K562 (cell line): ENCODE results near the gene RIPOR2. TPM values are rescaled to one million over a fixed set of nuclear protein-coding genes. Genes with fewer than 3 reads are reported as not detected.

Experiments used
- ETS2 ChIP-seq: IDR thresholded peaks from 2 replicates; pipeline ENCODE4 v1.6.1; 2016; ENCODE audit warnings: borderline replicate concordance, missing genetic modification characterization, mild to moderate bottlenecking, moderate library complexity, missing compliant biosample characterization; ENCODE audit not compliant: poor library complexity, severe bottlenecking
- POLR2A ChIP-seq: fragments of 450-650 bp; conservative IDR thresholded peaks from 2 replicates; pipeline ENCODE4 v1.6.1; 2016
- polyA plus RNA-seq, 8 experiments: library from polyadenylated mRNA; depleted of rRNA in 4 of 8; stranded (reverse) in 5 of 8; unstranded in 3 of 8; fragments of >200 nt; fragmentation: Nextera tagmentation in 2 of 8; fragmentation: Illumina TruSeq in 1 of 8; extraction: Ambion mirVana in 2 of 8; extraction: Trizol in 1 of 8; gene quantifications; 2 replicates each; pipeline versions ENCODE4 v1.2.1 to v1.2.3, GENCODE V29; 2011 to 2014; ENCODE audit warnings: inconsistent platforms in 1 of 8, missing spikeins in 1 of 8
- total RNA-seq, 7 experiments: library from RNA; depleted of rRNA in 6 of 7; stranded (reverse); fragments of >200 nt in 6 of 7; fragmentation: Illumina TruSeq in 2 of 7; extraction: Trizol in 2 of 7; gene quantifications; 2 replicates each; pipeline versions ENCODE4 v1.2.1 to v1.2.3, GENCODE V29; 2011 to 2021; ENCODE audit warnings: low replicate concordance in 1 of 7
- TF ChIP-seq, protein P1 (sequence below), 2 experiments: fragments of 450-650 bp in 1 of 2; sonication (generic) in 1 of 2; formaldehyde crosslinking in 1 of 2; IDR thresholded peaks; 2 replicates each; pipeline versions ENCODE4 v1.7.1 to v1.9.0; 2016 to 2022; ENCODE audit warnings: inconsistent platforms in 1 of 2, mild to moderate bottlenecking in 1 of 2, missing genetic modification reagents in 1 of 2
- TF ChIP-seq, protein P2 (sequence below): fragments of 450-650 bp; IDR thresholded peaks from 2 replicates; pipeline ENCODE4 v1.6.1; 2016; ENCODE audit warnings: low read depth
- TF ChIP-seq, protein P3 (sequence below): sonication (generic); formaldehyde crosslinking; IDR thresholded peaks from 2 replicates; pipeline ENCODE4 v1.8.0; 2022; ENCODE audit warnings: missing genetic modification reagents, mild to moderate bottlenecking, borderline replicate concordance

The RIPOR2 gene
- total and polyA plus RNA-seq, 9 of the 15 experiments (the other 6 are each of a cell fraction or from before 2014, with no cell fraction given) = 0.04 to 1.0 (median 0.47) TPM; not detected in 2

DNA sequence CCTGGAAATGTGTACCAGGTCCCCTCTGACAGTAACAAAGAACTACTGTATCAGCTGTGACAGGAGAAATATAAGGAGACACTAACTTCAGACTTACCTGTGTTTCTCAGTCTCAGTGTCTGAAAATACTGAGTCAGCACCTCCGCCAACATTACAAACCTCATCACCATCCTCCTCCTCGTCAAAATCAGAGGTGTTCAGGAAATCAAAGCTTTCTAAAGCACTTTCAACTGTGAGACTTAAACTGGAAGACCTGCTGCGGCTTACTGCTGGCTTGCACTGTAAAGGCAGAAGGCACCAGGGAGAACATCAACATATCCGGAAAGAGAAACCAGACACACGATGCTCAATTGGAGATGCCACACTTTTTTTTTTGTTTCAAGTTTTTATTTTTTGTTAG lies 96.8 kb downstream of the RIPOR2 start (continued):
- TF ChIP-seq, protein P1, sequence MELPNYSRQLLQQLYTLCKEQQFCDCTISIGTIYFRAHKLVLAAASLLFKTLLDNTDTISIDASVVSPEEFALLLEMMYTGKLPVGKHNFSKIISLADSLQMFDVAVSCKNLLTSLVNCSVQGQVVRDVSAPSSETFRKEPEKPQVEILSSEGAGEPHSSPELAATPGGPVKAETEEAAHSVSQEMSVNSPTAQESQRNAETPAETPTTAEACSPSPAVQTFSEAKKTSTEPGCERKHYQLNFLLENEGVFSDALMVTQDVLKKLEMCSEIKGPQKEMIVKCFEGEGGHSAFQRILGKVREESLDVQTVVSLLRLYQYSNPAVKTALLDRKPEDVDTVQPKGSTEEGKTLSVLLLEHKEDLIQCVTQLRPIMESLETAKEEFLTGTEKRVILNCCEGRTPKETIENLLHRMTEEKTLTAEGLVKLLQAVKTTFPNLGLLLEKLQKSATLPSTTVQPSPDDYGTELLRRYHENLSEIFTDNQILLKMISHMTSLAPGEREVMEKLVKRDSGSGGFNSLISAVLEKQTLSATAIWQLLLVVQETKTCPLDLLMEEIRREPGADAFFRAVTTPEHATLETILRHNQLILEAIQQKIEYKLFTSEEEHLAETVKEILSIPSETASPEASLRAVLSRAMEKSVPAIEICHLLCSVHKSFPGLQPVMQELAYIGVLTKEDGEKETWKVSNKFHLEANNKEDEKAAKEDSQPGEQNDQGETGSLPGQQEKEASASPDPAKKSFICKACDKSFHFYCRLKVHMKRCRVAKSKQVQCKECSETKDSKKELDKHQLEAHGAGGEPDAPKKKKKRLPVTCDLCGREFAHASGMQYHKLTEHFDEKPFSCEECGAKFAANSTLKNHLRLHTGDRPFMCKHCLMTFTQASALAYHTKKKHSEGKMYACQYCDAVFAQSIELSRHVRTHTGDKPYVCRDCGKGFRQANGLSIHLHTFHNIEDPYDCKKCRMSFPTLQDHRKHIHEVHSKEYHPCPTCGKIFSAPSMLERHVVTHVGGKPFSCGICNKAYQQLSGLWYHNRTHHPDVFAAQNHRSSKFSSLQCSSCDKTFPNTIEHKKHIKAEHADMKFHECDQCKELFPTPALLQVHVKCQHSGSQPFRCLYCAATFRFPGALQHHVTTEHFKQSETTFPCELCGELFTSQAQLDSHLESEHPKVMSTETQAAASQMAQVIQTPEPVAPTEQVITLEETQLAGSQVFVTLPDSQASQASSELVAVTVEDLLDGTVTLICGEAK (IDR thresholded peaks at IDR 0.05) = no peak
- TF ChIP-seq, protein P1 (CRISPR knock-in tag; IDR thresholded peaks at IDR 0.05) = no peak
- TF ChIP-seq ETS2 (no peak), POLR2A (no peak)
- TF ChIP-seq, protein P2, sequence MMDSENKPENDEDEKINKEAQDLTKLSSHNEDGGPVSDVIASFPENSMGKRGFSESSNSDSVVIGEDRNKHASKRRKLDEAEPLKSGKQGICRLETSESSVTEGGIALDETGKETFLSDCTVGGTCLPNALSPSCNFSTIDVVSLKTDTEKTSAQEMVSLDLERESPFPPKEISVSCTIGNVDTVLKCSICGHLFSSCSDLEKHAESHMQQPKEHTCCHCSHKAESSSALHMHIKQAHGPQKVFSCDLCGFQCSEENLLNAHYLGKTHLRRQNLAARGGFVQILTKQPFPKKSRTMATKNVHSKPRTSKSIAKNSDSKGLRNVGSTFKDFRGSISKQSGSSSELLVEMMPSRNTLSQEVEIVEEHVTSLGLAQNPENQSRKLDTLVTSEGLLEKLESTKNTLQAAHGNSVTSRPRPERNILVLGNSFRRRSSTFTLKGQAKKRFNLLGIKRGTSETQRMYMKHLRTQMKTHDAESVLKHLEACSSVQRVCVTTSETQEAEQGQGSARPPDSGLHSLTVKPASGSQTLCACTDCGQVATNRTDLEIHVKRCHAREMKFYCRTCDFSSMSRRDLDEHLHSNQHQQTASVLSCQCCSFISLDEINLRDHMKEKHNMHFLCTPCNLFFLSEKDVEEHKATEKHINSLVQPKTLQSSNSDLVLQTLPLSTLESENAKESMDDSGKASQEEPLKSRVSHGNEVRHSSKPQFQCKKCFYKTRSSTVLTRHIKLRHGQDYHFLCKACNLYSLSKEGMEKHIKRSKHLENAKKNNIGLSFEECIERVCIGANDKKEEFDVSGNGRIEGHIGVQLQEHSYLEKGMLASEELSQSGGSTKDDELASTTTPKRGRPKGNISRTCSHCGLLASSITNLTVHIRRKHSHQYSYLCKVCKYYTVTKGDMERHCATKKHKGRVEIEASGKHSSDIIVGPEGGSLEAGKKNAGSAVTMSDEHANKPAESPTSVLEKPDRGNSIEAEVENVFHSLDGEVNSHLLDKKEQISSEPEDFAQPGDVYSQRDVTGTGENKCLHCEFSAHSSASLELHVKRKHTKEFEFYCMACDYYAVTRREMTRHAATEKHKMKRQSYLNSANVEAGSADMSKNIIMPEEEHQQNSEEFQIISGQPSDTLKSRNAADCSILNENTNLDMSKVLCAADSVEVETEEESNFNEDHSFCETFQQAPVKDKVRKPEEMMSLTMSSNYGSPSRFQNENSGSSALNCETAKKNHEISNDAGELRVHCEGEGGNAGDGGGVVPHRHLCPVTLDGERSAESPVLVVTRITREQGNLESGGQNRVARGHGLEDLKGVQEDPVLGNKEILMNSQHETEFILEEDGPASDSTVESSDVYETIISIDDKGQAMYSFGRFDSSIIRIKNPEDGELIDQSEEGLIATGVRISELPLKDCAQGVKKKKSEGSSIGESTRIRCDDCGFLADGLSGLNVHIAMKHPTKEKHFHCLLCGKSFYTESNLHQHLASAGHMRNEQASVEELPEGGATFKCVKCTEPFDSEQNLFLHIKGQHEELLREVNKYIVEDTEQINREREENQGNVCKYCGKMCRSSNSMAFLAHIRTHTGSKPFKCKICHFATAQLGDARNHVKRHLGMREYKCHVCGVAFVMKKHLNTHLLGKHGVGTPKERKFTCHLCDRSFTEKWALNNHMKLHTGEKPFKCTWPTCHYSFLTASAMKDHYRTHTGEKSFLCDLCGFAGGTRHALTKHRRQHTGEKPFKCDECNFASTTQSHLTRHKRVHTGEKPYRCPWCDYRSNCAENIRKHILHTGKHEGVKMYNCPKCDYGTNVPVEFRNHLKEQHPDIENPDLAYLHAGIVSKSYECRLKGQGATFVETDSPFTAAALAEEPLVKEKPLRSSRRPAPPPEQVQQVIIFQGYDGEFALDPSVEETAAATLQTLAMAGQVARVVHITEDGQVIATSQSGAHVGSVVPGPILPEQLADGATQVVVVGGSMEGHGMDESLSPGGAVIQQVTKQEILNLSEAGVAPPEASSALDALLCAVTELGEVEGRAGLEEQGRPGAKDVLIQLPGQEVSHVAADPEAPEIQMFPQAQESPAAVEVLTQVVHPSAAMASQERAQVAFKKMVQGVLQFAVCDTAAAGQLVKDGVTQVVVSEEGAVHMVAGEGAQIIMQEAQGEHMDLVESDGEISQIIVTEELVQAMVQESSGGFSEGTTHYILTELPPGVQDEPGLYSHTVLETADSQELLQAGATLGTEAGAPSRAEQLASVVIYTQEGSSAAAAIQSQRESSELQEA = no peak
- TF ChIP-seq, protein P3, sequence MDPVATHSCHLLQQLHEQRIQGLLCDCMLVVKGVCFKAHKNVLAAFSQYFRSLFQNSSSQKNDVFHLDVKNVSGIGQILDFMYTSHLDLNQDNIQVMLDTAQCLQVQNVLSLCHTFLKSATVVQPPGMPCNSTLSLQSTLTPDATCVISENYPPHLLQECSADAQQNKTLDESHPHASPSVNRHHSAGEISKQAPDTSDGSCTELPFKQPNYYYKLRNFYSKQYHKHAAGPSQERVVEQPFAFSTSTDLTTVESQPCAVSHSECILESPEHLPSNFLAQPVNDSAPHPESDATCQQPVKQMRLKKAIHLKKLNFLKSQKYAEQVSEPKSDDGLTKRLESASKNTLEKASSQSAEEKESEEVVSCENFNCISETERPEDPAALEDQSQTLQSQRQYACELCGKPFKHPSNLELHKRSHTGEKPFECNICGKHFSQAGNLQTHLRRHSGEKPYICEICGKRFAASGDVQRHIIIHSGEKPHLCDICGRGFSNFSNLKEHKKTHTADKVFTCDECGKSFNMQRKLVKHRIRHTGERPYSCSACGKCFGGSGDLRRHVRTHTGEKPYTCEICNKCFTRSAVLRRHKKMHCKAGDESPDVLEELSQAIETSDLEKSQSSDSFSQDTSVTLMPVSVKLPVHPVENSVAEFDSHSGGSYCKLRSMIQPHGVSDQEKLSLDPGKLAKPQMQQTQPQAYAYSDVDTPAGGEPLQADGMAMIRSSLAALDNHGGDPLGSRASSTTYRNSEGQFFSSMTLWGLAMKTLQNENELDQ (CRISPR knock-in tag) = no peak
